ENCODE measurements around the gene ADAMTS12. TPM values are rescaled to one million over a fixed set of nuclear protein-coding genes. Genes with fewer than 3 reads are reported as not detected.

The ADAMTS12 gene
- total RNA-seq, 1 experiment from 2014 or later = 6.2 TPM

DNA sequence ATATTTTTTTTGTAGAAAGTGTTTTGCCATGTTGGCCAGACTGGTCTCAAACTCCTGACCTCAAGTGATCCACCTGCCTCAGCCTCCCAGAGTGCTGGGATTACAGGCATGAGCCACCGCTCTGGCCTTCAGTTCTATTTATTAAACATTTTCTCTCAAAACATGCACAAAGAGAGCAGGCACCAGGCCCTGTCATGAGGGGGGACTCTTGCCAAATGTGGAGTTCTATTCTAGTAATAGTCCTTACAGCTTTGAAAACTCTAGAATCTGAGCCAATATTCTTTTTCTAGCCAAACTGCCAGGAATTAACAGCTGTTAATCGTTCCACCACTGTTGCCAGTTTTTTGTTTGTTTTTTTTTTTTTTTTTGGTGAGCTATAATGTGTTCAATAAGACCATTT lies 326.5 kb downstream of the ADAMTS12 start:
- Histone ChIP-seq H3K9ac (ENCODE audit: extremely low read depth, insufficient read length, low read length) (no peak overlapping the region), H3K9me3 (ENCODE audit: control insufficient read depth, low read depth, low read length) (no peaks in the 10 kb centered on the region), H3K4ac (ENCODE audit: low read depth, low read length) (no peak overlapping the region; the same call in 1 of the 2 replicates), H3T11ph (ENCODE audit: low read length) (no peak overlapping the region), H3K4me1 (ENCODE audit: insufficient read depth, low read length) (peaks cover 6% of the 10 kb centered on the region; the same call in 1 of the 2 replicates), H3K56ac (ENCODE audit: insufficient read length, low read depth, low read length) (no peak overlapping the region), H3K23ac (ENCODE audit: insufficient read length, low read depth, low read length) (no peak overlapping the region), H2BK15ac (ENCODE audit: low read depth, low read length) (no peak overlapping the region), H2AFZ (ENCODE audit: low read length) (no peak overlapping the region), H4K20me1 (ENCODE audit: control insufficient read depth, insufficient read depth, insufficient read length) (no peaks in the 10 kb centered on the region), H3K27me3 (ENCODE audit: insufficient read depth, low read length) (no peaks in the 10 kb centered on the region), H2BK5ac (ENCODE audit: insufficient read length, low read length) (no peak overlapping the region), H2BK20ac (ENCODE audit: low read depth, low read length, poor library complexity, severe bottlenecking) (no peak overlapping the region), H2AK5ac (ENCODE audit: insufficient read length, low read length) (no peak overlapping the region), H2BK120ac (ENCODE audit: low read depth, low read length, poor library complexity, severe bottlenecking) (no peak overlapping the region), H4K8ac (replicated peaks; ENCODE audit: insufficient read length, low read depth, low read length) (no peak overlapping the region), H3K4me2 (ENCODE audit: insufficient read depth, insufficient read length, low read length) (no peak overlapping the region), H4K5ac (ENCODE audit: insufficient read length, low read depth, low read length) (no peak overlapping the region), H2BK12ac (ENCODE audit: insufficient read length, low read depth, low read length) (no peak overlapping the region), H3K27ac (ENCODE audit: insufficient read length, low read depth, low read length) (no peak overlapping the region), H4K91ac (ENCODE audit: insufficient read length, low read depth, low read length) (no peak overlapping the region), H3K23me2 (ENCODE audit: insufficient read length, low read depth, low read length, poor library complexity, severe bottlenecking) (no peaks in the 10 kb centered on the region), H3K79me1 (ENCODE audit: insufficient read depth, low read depth, low read length, poor library complexity, severe bottlenecking) (no peaks in the 10 kb centered on the region), H3K14ac (ENCODE audit: insufficient read depth, low read length) (no peak overlapping the region), H3K79me2 (ENCODE audit: insufficient read depth, low read length) (no peaks in the 10 kb centered on the region), H3K18ac (ENCODE audit: insufficient read length, low read depth, low read length) (no peak overlapping the region)
- H3K27me3 Mint-ChIP-seq (ENCODE audit: low read depth) = no peaks in the 10 kb centered on the region; the same call in 1 of the 2 replicates
- no CpG with 5 or more reads among the region's 2 CpGs for WGBS (ENCODE audit: extremely low coverage, insufficient read length, low lambda C conversion rate)
- H3K36me3 Mint-ChIP-seq (ENCODE audit: insufficient read depth in 1 of 3, low read depth in 3 of 3) = peaks cover 3 to 18% (median 4%) of the 10 kb centered on the region in 3 experiments
- H3K9me3 Mint-ChIP-seq = peaks cover 14 to 17% of the 10 kb centered on the region in 2 experiments
- H3K27ac Mint-ChIP-seq = no peak overlapping the region; a peak in 1 of 7 replicates
- TF ChIP-seq, protein P1, sequence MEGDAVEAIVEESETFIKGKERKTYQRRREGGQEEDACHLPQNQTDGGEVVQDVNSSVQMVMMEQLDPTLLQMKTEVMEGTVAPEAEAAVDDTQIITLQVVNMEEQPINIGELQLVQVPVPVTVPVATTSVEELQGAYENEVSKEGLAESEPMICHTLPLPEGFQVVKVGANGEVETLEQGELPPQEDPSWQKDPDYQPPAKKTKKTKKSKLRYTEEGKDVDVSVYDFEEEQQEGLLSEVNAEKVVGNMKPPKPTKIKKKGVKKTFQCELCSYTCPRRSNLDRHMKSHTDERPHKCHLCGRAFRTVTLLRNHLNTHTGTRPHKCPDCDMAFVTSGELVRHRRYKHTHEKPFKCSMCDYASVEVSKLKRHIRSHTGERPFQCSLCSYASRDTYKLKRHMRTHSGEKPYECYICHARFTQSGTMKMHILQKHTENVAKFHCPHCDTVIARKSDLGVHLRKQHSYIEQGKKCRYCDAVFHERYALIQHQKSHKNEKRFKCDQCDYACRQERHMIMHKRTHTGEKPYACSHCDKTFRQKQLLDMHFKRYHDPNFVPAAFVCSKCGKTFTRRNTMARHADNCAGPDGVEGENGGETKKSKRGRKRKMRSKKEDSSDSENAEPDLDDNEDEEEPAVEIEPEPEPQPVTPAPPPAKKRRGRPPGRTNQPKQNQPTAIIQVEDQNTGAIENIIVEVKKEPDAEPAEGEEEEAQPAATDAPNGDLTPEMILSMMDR (conservative IDR thresholded peaks at IDR 0.05) = no peak
- H3K4me1 Mint-ChIP-seq = peaks cover 17 to 20% of the 10 kb centered on the region in 2 experiments
- H3K4me3 Mint-ChIP-seq = no peak overlapping the region
- no peak for DNase-seq

All from H9 (cell line).